Muscle of arm (tissue), 12 donors: ENCODE data around the gene TBC1D5. TPM values are rescaled to one million over a fixed set of nuclear protein-coding genes. Genes with fewer than 3 reads are reported as not detected.

ENCODE experiments used
- DNase-seq: peaks from one replicate; pipeline ENCODE4 v3.0.0-alpha.2; 2013
- polyA plus RNA-seq, 12 donors: library from polyadenylated mRNA; unstranded; fragments of 120-200 nt; gene quantifications; one replicate each; pipeline ENCODE4 v1.2.1, GENCODE V29; 2013; ENCODE audit not compliant: insufficient read length in 12 of 12

The TBC1D5 gene
- polyA plus RNA-seq, 12 donors = 26.0 to 38.1 (median 33.3) TPM; not detected in 1

- no peak for DNase-seq
These were observed 510.7 kb downstream of the TBC1D5 start for GRCh38 chr3:17231537-17232261.

DNA sequence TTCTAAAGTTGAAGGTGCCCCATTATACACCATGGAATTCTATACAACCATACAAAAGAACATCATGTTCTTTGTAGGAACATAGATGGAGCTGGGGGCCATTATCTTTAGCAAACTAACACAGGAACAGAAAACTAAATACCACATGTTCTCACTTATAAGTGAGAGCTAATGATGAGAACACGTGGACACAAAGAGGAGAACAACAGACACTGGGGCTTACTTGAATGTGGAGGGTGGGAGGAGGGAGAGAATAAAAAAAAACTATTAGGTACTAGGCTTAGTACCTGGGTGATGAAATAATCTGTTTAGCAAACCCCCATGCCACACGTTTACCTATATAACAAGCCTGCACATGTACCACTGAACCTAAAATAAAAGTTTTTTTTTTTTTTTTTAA lies 515.0 kb downstream of the TBC1D5 start:
- DNase-seq = no peak

DNA sequence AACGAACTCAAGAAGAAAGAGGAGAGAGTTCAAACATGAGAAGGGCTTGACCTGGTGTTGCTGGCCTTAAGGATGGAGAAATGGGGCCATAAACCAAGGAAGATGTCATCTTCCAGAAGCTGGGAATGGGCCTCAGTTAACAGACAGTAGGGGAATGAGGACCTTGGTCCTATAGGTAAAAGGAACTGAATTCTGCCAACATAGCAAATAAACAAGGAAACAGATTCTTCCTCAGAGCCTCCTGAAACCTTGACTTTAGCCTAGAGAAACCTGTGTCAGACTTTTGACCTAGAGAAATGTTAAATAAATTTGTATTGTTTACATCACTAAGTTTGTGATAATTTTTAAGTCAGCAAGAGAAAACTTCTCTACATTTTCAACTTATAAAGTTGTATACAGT lies 520.9 kb downstream of the TBC1D5 start:
- no peak for DNase-seq

GRCh38 chr3:17219593-17219992 lies 522.8 kb downstream of the TBC1D5 start:
- no peak for DNase-seq

DNA sequence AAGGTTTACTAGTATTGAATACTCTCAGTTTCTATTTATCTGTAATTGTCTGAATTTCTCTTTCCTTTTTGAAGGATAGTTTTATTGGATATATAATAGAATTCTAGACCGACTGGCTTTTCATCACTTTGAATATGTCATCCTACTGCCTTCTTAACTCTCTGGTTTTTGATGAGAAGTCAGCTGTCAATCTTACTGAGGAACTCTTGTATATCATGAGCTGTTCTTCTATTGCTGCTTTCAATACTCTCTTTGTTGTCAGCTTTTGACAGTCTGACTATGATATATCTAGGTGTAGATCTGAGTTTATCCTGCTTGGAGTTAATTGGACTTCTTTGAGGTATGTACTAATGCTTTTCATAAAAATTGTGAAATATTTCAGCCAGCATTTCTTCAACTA lies 523.8 kb downstream of the TBC1D5 start:
- no peak for DNase-seq

GRCh38 chr3:17217588-17217987 lies 524.8 kb downstream of the TBC1D5 start:
- no peak for DNase-seq

GRCh38 chr3:17213102-17213501 lies 529.3 kb downstream of the TBC1D5 start:
- no peak for DNase-seq

GRCh38 chr3:17207979-17208378 lies 534.5 kb downstream of the TBC1D5 start:
- DNase-seq = no peak

DNA sequence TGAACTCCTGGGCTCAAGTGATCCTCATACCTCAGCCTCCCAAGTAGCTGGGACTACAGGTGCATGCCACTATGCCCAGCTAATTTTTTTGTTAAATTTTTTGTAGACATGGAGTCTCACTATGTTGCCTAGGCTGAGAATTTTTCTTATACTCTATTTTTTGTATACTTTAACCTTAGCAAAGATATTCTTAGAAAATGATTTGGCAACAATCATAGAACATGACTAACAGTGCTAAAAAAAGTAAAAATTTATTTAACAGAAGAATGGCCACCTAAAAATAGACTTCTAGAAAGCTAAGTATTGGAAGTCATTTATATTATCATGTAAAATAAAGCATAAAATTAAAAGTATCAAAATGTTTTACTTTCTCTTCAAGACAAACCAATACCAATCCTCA lies 535.4 kb downstream of the TBC1D5 start:
- no peak for DNase-seq

GRCh38 chr3:17204049-17204650 lies 538.3 kb downstream of the TBC1D5 start:
- no peak for DNase-seq

DNA sequence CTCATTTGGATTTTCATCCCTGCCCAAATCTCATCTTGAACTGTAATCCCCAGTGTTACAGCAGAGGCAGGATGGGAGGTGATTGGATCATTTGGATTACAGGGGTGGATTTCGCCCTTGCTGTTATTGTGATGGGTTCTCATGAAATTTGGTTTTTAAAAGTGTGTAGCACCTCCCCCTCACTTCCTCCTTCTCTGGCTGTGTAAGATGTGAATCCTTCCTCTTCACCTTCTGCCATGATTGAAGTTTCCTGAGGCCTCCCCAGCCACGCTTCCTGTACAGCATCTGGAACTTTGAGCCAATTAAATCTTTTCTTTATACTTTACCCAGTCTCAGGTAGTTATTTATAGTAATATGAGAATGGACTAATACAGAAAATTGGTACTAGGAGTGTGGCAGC lies 540.9 kb downstream of the TBC1D5 start:
- DNase-seq = no peak

DNA sequence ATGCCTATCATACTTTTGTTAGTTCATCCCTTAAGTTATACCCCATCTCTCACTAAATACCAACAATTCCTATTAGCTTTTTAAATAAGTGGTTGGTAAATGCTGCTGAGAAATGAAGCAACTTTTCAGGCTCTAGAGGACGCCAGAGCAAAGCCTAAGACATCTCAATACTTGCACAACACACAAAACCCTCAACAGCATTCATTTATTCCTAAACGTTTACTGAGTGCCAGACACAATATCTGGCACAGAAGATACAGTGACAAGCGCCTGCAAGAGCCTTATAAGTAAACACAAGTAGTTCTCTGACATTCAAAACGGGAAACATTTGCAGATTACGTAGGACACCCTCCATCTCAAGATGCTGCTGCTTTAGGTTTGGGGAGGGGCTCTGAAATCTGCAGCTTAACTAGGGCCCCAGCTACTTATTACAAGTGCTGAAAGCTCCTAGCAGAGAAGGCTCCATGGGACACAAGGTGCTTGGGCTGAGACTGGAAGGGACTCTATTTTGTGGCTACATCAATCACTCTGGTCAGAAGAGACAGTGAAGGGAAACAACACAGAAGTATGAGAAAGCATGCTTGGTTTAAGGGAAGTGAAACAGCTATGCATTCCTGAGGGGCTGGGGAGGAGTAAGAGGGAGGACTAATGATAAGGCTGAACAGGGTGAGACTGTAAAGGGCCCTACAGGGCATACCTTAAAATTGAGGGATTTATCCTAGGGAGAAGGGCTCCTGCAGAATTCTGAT lies 546.4 kb downstream of the TBC1D5 start:
- no peak for DNase-seq

DNA sequence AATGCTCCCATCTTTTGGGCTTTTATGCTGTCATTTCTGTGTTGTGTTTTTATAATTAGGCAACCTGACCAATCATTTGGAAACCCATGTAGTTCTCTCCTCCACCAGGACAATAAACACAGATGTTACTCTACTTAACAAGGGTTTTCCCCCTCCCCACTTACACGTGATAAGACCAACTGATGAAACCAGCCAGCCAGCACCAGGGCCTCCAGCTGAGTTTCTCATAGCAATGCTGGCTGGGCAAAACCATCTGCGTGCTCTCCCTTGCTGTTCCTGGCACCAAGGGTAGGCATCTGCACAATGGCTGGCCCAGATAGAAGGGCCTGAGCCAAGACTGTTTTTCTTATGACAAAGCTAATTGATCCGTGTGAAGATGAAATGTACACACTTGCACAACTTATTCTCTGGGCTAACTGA lies 547.2 kb downstream of the TBC1D5 start:
- no peak for DNase-seq

- no peak for DNase-seq
These were observed 548.3 kb downstream of the TBC1D5 start for GRCh38 chr3:17194116-17194515.

DNA sequence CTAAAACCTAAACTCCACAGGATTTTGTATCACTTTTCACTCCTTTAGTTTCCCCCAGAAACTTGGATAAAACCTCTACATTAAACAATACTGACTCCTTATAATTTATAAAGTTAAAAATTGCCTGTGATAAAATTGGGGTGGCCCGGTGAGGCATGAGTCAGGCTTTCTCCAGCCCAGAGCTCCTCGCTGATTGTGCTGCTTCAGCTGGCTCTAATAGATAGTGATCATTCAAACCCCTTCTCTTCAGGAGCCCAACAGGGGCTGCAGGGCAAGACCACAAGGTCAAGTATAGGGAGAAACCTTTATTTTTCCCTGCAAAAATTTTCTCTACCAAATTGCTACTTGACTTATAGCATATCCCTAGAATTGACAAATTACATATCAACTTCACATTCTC lies 549.4 kb downstream of the TBC1D5 start:
- DNase-seq = no peak

GRCh38 chr3:17190353-17191078 lies 551.9 kb downstream of the TBC1D5 start:
- DNase-seq = no peak

DNA sequence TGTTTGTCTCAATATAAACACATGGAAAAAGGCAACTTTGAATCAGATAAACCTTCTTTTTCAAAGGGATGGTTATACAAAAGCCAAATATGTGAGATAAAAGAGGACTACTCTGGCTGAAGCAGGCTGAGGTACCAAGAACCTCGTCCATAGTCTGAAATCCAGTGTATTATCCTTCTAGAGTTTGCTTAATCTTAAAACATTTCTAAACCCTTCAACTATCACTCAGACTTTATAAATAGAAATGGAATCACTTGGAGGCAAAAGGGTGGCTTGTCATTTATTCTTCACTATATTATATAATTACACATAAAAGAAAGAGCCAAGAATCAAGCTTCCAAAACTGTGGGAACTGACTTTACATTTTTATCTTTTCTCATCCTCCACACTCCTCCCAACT lies 554.1 kb downstream of the TBC1D5 start:
- DNase-seq = no peak

- DNase-seq = no peak
These were observed 554.7 kb downstream of the TBC1D5 start for GRCh38 chr3:17187589-17188184.

GRCh38 chr3:17183951-17184550 lies 558.4 kb downstream of the TBC1D5 start:
- no peak for DNase-seq

DNA sequence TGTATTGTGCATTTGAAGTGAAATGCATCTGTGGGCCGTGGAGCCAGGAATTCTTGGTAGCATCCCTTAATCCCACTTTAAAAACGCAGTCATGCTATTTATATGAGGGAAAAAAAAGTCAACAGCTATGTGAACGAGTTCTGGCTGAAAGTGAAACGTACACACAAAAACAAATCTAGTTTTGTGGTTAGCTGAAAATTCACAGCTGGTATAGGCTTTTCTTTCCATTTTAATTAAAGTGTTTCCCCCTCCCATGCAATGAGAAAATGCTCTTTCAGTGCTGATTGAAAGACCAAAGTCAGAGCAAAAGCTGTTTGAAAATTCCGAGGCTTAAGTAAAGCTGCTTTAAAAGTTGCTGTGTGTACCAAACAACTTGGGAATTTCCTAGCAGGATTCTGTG lies 560.3 kb downstream of the TBC1D5 start:
- no peak for DNase-seq

- no peak for DNase-seq
These were observed 561.0 kb downstream of the TBC1D5 start for GRCh38 chr3:17181413-17181907.
